Esophagus squamous epithelium (tissue), 4 donors: ENCODE results near the gene MORC1.

Source experiments
- CTCF ChIP-seq, 6 experiments: fragments of 450-650 bp in 4 of 6; fragments of 200-600 bp in 2 of 6; sonication (generic) in 2 of 6; IDR thresholded peaks; one replicate each; pipeline ENCODE4 v1.5.1; 2016 to 2019; ENCODE audit warnings: antibody characterized with exemption in 6 of 6, mild to moderate bottlenecking in 4 of 6, moderate library complexity in 4 of 6
- POLR2A ChIP-seq, 4 donors: fragments of 450-650 bp; IDR thresholded peaks; one replicate each; pipeline ENCODE4 v1.6.1; 2017; ENCODE audit warnings: antibody characterized with exemption in 4 of 4, mild to moderate bottlenecking in 4 of 4, moderate library complexity in 3 of 4

- TF ChIP-seq CTCF (IDR thresholded peaks at IDR 0.05) = no peak
- no peak for TF ChIP-seq POLR2A (IDR thresholded peaks at IDR 0.05)
These were observed 132.1 kb downstream of the MORC1 start for GRCh38 chr3:108985844-108986243.
